Skeletal muscle tissue (tissue), 4 donors: ENCODE results near the gene CCDC138. TPM values are rescaled to one million over a fixed set of nuclear protein-coding genes. Genes with fewer than 3 reads are reported as not detected.

Experiments
- H3K27ac ChIP-seq: one replicate; pipeline ENCODE4 v1.7.0; 2013; ENCODE audit warnings: mild to moderate bottlenecking, low read depth, low read length, inconsistent platforms
- H3K27me3 ChIP-seq, 3 donors: one replicate each; pipeline ENCODE4 v1.7.0; 2013; ENCODE audit warnings: low read length in 3 of 3; ENCODE audit not compliant: control insufficient read depth in 3 of 3, insufficient read depth in 3 of 3
- H3K36me3 ChIP-seq, 3 donors: one replicate each; pipeline ENCODE4 v1.7.0; 2013; ENCODE audit warnings: low read length in 3 of 3; ENCODE audit not compliant: control insufficient read depth in 3 of 3, insufficient read depth in 3 of 3
- H3K4me1 ChIP-seq, 3 donors: one replicate each; pipeline ENCODE4 v1.7.0; 2013; ENCODE audit warnings: low read length in 3 of 3, mild to moderate bottlenecking in 3 of 3; ENCODE audit not compliant: control insufficient read depth in 3 of 3, insufficient read depth in 3 of 3
- H3K4me3 ChIP-seq, 3 donors: one replicate each; pipeline ENCODE4 v1.7.0; 2013; ENCODE audit warnings: low read length in 3 of 3
- H3K9ac ChIP-seq, 3 donors: one replicate each; pipeline ENCODE4 v1.7.0; 2013; ENCODE audit warnings: low read length in 3 of 3, mild to moderate bottlenecking in 3 of 3, moderate library complexity in 2 of 3, low read depth in 1 of 3
- H3K9me3 ChIP-seq, 3 donors: one replicate each; pipeline ENCODE4 v1.7.0; 2013; ENCODE audit warnings: low read length in 3 of 3; ENCODE audit not compliant: control insufficient read depth in 3 of 3
- total RNA-seq: library from RNA; depleted of rRNA; stranded (reverse); fragments of >200 nt; gene quantifications from one replicate; pipeline ENCODE4 v1.2.3, GENCODE V29; 2014
- donor health status: Osteomylitis.

The CCDC138 gene
- total RNA-seq, 1 donor from 2014 or later, result 12.0 TPM

- Histone ChIP-seq H3K27me3 (no peaks in the 10 kb centered on the region), H3K27ac (no peak overlapping the region), H3K9me3 (no peaks in the 10 kb centered on the region), H3K36me3 (no peaks in the 10 kb centered on the region), H3K4me3 (no peak overlapping the region), H3K9ac (no peak overlapping the region), H3K4me1 (no peaks in the 10 kb centered on the region)
These were observed 37.9 kb downstream of the CCDC138 start for GRCh38 chr2:108824316-108825070.

- no peaks in the 10 kb centered on the region for H3K27me3 ChIP-seq
- H3K4me3 ChIP-seq, result no peak overlapping the region
These were observed 38.7 kb downstream of the CCDC138 start for GRCh38 chr2:108825254-108825653.

GRCh38 chr2:108825736-108826135 is 39.2 kb downstream of the CCDC138 start:
- Histone ChIP-seq H3K9ac (no peak overlapping the region), H3K36me3 (no peaks in the 10 kb centered on the region), H3K4me3 (no peak overlapping the region), H3K27me3 (no peaks in the 10 kb centered on the region), H3K27ac (no peak overlapping the region), H3K4me1 (no peaks in the 10 kb centered on the region), H3K9me3 (no peaks in the 10 kb centered on the region)

More at GRCh38 chr2:108825254-108825653, 38.7 kb downstream of the CCDC138 start:
- no peaks in the 10 kb centered on the region for H3K36me3 ChIP-seq
- no peaks in the 10 kb centered on the region for H3K4me1 ChIP-seq
- H3K27ac ChIP-seq, result no peak overlapping the region
- H3K9me3 ChIP-seq, result no peaks in the 10 kb centered on the region
- no peak overlapping the region for H3K9ac ChIP-seq

GRCh38 chr2:108829578-108830310 is 43.2 kb downstream of the CCDC138 start:
- Histone ChIP-seq H3K27ac (no peak overlapping the region), H3K27me3 (no peaks in the 10 kb centered on the region), H3K36me3 (no peaks in the 10 kb centered on the region), H3K9me3 (no peaks in the 10 kb centered on the region), H3K9ac (no peak overlapping the region), H3K4me3 (no peak overlapping the region), H3K4me1 (no peaks in the 10 kb centered on the region)

- no peaks in the 10 kb centered on the region for H3K4me1 ChIP-seq
- H3K9ac ChIP-seq, result no peak overlapping the region
- no peak overlapping the region for H3K27ac ChIP-seq
- no peaks in the 10 kb centered on the region for H3K36me3 ChIP-seq
- H3K9me3 ChIP-seq, result no peaks in the 10 kb centered on the region
- H3K4me3 ChIP-seq, result no peak overlapping the region
- no peaks in the 10 kb centered on the region for H3K27me3 ChIP-seq
These were observed 46.6 kb downstream of the CCDC138 start for GRCh38 chr2:108833219-108833618.

- no peaks in the 10 kb centered on the region for H3K36me3 ChIP-seq
- H3K4me3 ChIP-seq, result no peak overlapping the region
- no peaks in the 10 kb centered on the region for H3K27me3 ChIP-seq
- no peaks in the 10 kb centered on the region for H3K9me3 ChIP-seq
- no peak overlapping the region for H3K9ac ChIP-seq
- no peaks in the 10 kb centered on the region for H3K4me1 ChIP-seq
- H3K27ac ChIP-seq, result no peak overlapping the region
These were observed 48.0 kb downstream of the CCDC138 start for GRCh38 chr2:108834620-108835019.

GRCh38 chr2:108835040-108835439 is 48.5 kb downstream of the CCDC138 start:
- H3K27ac ChIP-seq, result no peak overlapping the region
- H3K4me1 ChIP-seq, result no peaks in the 10 kb centered on the region
- no peak overlapping the region for H3K9ac ChIP-seq
- no peak overlapping the region for H3K4me3 ChIP-seq
- H3K27me3 ChIP-seq, result no peaks in the 10 kb centered on the region
- no peaks in the 10 kb centered on the region for H3K9me3 ChIP-seq
- no peaks in the 10 kb centered on the region for H3K36me3 ChIP-seq

- Histone ChIP-seq H3K4me1 (no peaks in the 10 kb centered on the region), H3K9me3 (no peaks in the 10 kb centered on the region)
These were observed 50.6 kb downstream of the CCDC138 start for GRCh38 chr2:108837198-108837597.

GRCh38 chr2:108841506-108841905 is 54.9 kb downstream of the CCDC138 start:
- Histone ChIP-seq H3K36me3 (peaks cover 0 to 3% (median 0%) of the 10 kb centered on the region in 3 donors), H3K4me1 (no peaks in the 10 kb centered on the region), H3K9me3 (no peaks in the 10 kb centered on the region), H3K4me3 (no peak overlapping the region), H3K27ac (no peak overlapping the region), H3K9ac (no peak overlapping the region), H3K27me3 (no peaks in the 10 kb centered on the region)

More at GRCh38 chr2:108837198-108837597, 50.6 kb downstream of the CCDC138 start:
- Histone ChIP-seq H3K27me3 (no peaks in the 10 kb centered on the region), H3K27ac (no peak overlapping the region), H3K4me3 (no peak overlapping the region), H3K36me3 (peaks cover 0 to 3% (median 0%) of the 10 kb centered on the region in 3 donors), H3K9ac (no peak overlapping the region)

GRCh38 chr2:108845923-108846322 is 59.4 kb downstream of the CCDC138 start:
- Histone ChIP-seq H3K4me1 (no peaks in the 10 kb centered on the region), H3K9me3 (no peaks in the 10 kb centered on the region), H3K4me3 (no peak overlapping the region), H3K27me3 (no peaks in the 10 kb centered on the region), H3K36me3 (peaks cover 0 to 5% (median 2%) of the 10 kb centered on the region in 3 donors), H3K27ac (no peak overlapping the region), H3K9ac (no peak overlapping the region)
